Hepatocyte (in vitro differentiated cells): ENCODE data around the gene CTNND2.

Experiments
- EZH2 ChIP-seq: fragments of 200-600 bp; sonication (generic); IDR thresholded peaks from 2 replicates; pipeline ENCODE4 v1.6.1; 2016; ENCODE audit warnings: antibody characterized with exemption, mild to moderate bottlenecking, borderline replicate concordance
- TF ChIP-seq, protein P1 (sequence below): fragments of 200-600 bp; sonication (generic); IDR thresholded peaks from 2 replicates; pipeline ENCODE4 v1.5.1; 2016; ENCODE audit warnings: antibody characterized with exemption, mild to moderate bottlenecking; ENCODE audit not compliant: poor library complexity

- TF ChIP-seq, protein P1, sequence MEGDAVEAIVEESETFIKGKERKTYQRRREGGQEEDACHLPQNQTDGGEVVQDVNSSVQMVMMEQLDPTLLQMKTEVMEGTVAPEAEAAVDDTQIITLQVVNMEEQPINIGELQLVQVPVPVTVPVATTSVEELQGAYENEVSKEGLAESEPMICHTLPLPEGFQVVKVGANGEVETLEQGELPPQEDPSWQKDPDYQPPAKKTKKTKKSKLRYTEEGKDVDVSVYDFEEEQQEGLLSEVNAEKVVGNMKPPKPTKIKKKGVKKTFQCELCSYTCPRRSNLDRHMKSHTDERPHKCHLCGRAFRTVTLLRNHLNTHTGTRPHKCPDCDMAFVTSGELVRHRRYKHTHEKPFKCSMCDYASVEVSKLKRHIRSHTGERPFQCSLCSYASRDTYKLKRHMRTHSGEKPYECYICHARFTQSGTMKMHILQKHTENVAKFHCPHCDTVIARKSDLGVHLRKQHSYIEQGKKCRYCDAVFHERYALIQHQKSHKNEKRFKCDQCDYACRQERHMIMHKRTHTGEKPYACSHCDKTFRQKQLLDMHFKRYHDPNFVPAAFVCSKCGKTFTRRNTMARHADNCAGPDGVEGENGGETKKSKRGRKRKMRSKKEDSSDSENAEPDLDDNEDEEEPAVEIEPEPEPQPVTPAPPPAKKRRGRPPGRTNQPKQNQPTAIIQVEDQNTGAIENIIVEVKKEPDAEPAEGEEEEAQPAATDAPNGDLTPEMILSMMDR, result no peak
- no peak for TF ChIP-seq EZH2
Measured at GRCh38 chr5:11323761-11324160, 580.5 kb downstream of the CTNND2 start.
